ENCODE results near the gene OTUD3.
A peak's percentile ranks its signal among the peaks of the same experiment; 100 is the strongest.
"Not testable (repeated sequence)": the region's sequence is repeated elsewhere in the genome, so short reads cannot be mapped to it uniquely, and the experiment has no call there.

The OTUD3 gene, protein sequence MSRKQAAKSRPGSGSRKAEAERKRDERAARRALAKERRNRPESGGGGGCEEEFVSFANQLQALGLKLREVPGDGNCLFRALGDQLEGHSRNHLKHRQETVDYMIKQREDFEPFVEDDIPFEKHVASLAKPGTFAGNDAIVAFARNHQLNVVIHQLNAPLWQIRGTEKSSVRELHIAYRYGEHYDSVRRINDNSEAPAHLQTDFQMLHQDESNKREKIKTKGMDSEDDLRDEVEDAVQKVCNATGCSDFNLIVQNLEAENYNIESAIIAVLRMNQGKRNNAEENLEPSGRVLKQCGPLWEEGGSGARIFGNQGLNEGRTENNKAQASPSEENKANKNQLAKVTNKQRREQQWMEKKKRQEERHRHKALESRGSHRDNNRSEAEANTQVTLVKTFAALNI

DNA sequence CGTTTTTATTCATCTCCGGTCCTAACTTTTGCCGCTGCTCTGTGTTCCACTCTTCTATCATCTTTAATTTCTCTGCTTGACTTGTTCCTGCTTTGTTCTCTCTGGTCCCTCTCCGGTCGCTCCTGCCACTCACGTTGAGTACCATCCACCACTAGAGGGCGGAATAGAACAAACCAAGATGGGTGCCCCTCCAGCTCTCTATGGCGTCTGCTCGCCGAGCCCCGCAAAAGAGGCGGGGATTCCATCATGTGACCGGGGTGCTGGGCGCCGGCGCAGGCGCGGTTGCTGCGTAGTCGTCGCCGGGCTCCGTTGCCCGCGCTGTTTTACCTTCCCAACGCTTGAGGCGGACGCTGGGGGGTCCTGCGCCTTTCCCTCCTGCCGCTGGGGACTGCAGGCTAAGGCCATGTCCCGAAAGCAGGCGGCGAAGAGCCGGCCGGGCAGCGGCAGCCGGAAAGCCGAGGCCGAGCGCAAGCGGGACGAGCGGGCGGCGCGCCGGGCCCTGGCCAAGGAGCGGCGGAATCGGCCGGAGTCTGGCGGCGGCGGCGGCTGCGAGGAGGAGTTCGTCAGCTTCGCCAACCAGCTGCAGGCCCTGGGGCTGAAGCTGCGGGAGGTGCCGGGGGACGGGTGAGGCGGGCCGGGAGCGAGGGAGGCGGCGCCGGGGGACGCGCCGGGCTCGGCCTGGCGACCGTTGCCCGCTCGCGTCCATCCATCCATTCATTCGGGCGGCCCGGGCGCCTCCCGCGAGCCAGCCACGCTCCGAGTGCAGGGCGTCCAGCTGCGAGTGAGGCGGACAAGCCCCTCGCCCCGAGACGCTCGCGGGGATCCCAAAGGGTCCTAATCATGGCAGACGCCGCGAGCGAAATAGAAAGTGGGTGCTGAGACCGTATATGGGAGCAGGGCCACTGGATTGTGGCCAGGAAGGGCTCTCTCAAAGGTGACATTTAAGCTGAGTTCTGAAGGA is at the start of gene OTUD3:
TSS of gene OTUD3 (plus strand) at position 285 of the 961 bp plus-strand sequence. CDS start at position 404, 119 bp downstream.
- peak; percentile 94 for DNase-seq

DNA sequence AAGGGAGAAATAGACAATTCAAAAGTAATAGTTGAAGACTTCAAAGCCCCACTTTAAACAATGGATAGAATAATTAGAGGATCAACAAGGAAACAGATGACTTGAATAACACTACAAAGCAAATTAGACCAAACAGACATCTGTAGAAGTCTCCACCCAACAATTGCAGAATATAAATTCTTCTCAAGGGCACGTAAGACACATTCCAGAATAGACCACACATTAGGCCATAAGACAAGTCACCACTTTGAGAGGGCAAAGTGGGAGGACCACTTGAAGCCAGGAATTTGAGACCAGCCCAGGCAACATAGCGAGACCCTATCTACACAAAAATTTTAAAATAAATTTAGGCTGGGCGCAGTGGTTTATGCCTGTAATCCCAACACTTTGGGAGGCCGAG is 46.6 kb upstream of the OTUD3 start:
- DNase-seq = no peak

GRCh38 chr1:19837866-19838265 is 44.3 kb upstream of the OTUD3 start:
- DNase-seq = no peak

- no peak for DNase-seq
Measured at GRCh38 chr1:19840228-19840627, 42.0 kb upstream of the OTUD3 start.

- no peak for DNase-seq
Measured at GRCh38 chr1:19844731-19845495, 37.3 kb upstream of the OTUD3 start.

- DNase-seq = no peak
Measured at GRCh38 chr1:19845555-19845954, 36.6 kb upstream of the OTUD3 start.

DNA sequence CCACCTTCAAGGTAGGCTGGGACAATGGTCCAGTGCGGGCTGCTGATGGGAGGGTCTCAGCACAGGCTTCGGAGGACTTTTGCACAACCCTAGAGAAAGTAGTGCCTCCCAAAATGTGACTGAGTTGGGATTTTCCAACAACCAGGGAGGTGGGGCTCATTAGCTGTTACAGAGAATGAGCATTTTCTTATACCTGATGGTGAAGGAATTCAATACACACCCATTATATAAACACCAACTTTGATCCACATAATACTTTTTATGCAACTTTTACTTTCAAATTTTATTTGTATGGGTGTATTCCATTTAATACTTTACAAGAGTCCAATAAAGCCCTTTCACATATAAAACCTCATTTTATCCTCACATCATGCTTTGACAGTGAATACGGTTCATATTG is 35.9 kb upstream of the OTUD3 start:
- DNase-seq = no peak

- not testable (repeated sequence) for DNase-seq
Measured at GRCh38 chr1:19847334-19847733, 34.9 kb upstream of the OTUD3 start.

DNA sequence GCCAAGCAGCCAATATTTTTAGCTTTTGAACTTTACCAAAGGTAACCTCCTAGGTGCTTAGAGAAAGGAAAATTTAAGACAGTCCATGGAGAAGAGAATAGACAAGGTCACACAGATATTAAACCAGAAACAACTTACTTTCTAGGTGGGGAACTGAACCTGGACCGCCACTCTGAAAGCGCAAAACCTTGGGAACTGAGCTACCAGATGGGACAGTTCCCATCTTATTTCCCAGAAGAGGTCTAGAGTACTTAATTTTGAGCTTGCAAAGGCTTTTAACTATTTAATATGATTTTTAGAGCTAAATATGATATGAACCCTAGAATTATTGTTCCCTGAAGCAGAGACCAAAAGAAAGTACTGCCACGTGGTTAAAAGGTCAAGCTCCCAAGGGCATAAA is 32.9 kb upstream of the OTUD3 start:
- not testable (repeated sequence) for DNase-seq

DNA sequence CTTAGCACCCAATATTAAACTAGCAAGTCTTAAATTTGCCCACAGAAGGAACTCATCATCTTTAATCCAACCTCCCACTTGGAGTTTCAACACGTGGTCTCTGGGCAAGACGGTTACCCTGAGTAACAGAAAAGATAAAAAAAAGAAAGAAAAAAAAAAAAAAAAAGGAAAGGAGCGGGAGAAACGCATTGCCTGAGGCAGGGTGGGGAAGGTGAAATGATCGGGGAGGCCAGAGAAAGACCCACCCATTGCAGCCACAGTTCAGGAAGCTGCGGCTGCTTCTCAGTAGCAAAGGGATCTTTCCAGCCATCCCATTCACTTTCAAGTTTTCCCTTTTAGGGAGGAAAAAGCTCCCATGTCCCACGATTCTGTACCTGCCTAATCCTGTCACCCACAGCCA is 32.0 kb upstream of the OTUD3 start:
- no peak for DNase-seq

DNA sequence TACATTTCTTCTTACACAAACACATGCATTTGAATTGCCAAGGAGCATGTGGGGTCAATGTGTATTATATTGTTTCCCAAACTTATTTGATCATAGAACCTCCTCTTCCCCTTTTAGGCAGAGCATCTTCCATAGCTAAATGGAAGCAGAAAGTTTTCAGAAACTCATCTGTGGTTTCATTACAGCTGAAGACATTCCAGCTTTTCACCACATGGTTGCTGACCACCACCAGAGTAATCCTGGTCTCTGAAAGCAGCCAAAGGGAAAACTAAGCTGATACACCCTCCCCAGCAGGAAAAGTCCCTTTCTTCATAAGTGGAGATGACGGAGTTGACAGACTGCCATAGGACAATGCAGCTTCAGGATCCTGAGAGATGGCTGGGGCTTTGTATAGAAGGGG is 30.2 kb upstream of the OTUD3 start:
- DNase-seq = no peak

GRCh38 chr1:19854866-19855265 is 27.3 kb upstream of the OTUD3 start:
- DNase-seq = no peak

GRCh38 chr1:19858893-19859292 is 23.3 kb upstream of the OTUD3 start:
- DNase-seq = no peak

DNA sequence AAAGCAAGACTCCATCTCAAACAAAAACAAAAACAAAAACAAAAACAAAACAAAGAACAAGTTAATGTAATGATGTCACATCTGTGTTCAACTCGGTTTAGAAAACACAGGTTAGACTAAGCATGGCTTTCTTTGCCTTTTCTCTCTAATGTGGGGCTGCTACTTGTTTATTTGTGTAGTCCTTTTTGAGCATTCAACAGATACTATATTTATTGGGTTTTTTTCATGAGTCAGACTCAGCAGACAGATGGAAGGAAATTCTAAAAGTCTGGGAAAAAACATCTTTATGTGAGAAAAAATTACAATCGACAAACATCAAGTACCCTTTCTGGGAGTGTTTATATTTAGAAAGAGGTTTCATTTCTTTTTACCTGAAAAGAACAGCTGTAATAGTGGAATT is 22.3 kb upstream of the OTUD3 start:
- DNase-seq = no peak

DNA sequence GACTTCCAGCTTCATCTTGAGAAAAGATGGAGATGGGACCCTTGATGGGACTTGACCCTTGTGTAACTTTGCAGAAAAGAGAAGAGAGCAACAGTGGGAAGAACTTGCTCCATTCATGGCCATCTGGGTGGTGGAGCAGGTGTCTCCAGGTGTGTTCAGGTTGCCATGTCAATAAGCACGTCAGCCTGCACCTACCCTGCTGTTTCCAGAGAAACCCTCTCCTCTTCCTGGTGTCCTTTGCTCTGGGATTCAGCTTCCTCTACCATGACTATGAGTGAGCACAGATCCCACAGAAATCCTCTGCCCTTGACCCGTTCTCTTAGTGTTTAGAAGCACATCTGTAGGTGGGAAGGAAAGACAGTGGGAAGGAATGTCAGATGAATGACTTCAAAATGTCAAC is 21.8 kb upstream of the OTUD3 start:
- DNase-seq = no peak

GRCh38 chr1:19861034-19861433 is 21.2 kb upstream of the OTUD3 start:
- no peak for DNase-seq

DNA sequence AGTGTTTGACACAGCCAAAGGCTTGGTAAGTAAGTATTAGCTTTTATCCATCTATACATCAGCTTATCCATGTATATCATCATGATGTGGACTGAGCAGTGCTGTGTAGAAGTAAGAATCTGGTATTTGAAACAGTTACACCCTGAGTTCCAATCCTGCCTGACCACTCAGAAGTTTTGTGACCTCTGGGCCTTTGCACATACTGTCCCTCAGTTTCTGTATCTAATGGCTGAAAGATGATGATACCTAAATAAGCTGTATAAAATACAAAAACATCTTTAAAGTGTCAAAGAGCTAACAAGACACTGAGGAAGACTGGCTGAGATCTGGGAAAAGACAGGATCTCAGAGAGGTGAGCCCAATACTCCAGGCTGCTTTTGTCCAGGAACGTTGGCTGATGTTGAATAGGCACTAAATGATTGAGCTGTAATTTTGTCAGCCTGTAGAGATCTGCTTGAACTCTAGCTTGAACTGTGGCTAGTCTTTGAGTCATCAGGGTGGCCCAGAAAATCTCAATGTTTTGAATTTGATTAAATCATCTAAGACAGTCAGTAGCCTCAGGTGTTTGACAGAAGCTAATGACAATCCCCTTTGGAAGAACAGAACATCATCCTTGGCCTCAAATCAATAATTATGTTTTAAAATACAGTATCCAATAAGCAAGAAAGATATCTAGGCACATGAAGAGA is 20.2 kb upstream of the OTUD3 start:
- no peak for DNase-seq

- DNase-seq = no peak
Measured at GRCh38 chr1:19862944-19863343, 19.3 kb upstream of the OTUD3 start.

DNA sequence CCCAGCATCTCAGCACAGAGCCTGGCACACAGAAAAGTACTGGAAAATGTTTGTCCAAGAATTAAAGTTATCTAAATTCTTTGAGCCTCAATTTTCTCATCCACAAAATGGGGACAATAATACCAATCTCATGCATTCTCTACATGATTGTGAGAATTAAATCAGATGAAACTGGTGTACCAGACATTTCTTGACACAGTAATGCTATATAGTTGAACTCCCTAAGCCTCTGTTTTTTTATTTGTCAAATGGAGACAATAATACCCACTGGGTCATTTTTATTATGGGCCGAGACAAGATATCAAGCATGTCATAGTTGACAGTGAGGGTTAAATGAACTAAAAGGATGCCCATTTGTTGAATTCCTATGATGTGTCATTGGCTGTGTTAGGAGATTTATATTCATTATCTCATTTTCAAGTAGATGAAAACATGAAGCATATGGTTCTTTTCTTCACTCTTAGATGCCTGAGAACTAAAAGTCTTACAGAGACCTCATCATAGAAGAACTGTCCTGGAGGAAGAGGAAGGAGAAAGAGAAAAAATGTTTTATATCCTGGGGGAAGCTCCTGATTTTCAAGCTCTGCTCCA is 17.5 kb upstream of the OTUD3 start:
- no peak for DNase-seq

DNA sequence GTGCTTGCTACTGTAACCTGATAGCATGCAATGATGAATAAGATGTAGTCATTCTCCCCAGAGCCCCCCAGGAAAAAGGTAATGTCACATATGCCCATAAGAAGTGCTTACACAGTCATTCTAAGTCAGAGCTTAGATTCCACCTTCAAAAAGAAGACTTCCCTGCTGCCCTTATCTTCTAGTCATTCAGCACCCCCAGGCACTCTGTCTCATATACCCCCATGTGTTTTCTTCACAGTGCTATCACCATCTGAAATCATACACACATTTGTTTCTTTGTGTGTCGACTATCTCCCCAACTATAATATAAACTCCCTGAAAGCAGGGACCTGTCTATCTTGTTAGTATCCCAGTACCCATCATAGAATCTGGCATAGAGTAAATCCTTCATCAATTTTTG is 16.2 kb upstream of the OTUD3 start:
- no peak for DNase-seq

GRCh38 chr1:19866758-19867157 is 15.4 kb upstream of the OTUD3 start:
- DNase-seq = no peak

DNA sequence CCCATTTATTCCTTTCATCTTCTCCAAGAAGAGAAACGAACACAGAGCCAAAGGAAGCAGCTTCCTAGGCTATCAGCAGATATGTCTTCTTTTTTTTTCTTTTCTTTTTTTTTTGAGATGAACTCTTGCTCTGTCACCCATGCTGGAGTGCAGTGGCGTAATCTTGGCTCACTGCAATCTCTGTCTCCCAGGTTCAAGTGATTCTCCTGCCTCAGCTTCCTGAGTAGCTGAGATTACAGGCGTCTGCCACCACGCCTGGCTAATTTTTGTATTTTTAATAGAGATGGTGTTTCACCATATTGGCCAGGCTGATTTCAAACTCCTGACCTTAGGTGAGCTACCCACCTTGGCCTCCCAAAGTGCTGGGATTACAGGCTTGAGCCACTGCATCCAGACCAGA is 13.6 kb upstream of the OTUD3 start:
- not testable (repeated sequence) for DNase-seq
